Stimulated activated CD4-positive, alpha-beta T cell treated with anti-CD3 and anti-CD28 coated beads, Interleukin-12 subunit alpha, Interleukin-12 subunit beta, amount 100 ng/mL, for 48 hours (primary cell): ENCODE data around the gene C4orf17.
"Not testable (repeated sequence)": the region's sequence is repeated elsewhere in the genome, so short reads cannot be mapped to it uniquely, and the experiment has no call there.

Experiments
- DNase-seq, 3 donors: peaks; one replicate each; pipeline ENCODE4 v3.0.0-alpha.2; 2020; ENCODE audit warnings: low read depth in 2 of 3, low spot score in 1 of 3

The C4orf17 gene

DNA sequence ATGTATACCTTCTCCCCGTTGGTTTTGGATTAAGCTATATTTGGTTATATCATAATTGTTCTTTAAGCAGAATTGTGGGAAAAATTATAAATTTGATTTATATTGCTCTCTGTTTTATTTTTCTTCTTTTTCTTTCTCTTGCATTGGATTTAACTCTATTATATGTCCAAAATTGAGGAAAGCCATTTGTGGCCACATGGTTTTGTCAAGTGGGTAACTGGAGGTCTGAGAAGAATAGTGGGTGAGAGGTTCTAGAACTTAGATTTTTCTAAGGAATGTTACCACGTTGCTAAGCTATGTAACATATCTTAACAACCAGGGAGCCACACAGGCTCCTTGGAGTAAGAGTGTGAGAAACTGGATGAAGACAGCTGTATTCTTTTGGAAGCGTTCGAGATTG, at the start of gene C4orf17:
TSS of gene C4orf17 (plus strand) at position 301 of the 400 bp plus-strand sequence. CDS start 2,061 bp downstream, outside the sequence.
- DNase-seq, result no peak

DNA sequence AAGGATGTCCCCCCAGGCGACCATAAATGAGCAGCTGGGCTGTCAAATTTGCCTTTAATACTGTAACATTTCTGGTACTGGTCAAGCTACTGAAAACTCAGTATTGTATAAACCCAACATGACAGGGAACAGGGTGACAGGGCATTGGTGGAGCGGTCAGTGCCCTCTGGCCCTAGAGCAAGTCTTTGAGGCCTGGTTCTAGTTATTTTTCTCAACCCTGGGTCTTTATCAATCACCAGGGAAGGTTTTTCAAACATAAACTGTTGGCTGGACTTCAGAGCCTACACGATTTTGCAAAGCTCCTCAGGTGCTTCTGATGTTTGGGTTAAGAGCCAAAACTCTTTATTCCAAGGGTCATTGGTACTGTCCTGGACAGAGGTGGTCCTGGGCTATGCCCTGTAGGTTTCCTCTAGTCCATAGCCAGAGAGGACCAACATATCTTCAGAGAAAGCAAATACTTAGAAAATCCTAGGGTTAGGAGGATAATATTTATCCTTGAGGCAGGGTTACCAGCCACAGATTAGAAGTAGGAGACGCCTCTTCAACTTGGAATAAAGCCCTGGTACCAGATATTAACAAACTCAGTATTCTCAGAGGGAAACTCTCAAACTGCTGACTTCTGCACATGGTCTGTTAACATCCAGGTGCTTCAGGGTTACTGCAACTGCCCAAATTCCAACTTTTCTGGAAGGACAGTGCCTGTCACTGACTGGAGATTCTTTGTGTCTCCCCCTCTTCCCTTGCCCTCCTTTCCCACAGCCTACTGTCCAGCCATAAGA, 49.0 kb upstream of the C4orf17 start:
- no peak for DNase-seq

DNA sequence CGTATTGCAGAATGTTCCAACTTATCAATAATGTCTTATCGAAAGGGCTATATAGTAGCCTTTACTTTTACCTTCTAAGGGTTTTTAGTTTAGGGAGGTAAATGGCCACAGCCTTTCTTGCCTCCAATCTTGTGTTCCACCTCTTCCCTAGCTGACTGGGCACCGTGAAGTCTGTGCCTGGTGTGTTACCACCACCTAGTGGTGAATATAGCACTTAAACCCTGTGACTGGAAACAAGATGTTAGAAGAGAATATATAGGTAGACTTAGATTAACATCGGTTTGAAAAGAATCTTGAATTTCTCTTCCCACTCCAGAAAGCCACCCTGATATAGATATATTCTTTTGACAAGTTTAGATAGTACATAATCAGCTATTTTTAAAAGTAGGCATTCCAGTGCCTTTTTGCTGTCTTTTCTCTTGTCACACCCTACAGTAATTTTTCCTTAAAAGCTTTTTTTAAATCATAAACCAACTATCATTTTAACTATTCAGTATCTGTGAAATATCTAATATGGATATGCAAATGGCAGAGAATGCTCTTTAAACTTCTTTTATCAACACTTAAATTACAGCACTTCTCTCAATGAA, 47.9 kb upstream of the C4orf17 start:
- peak; percentile 19 to 34 (median 20) for DNase-seq

DNA sequence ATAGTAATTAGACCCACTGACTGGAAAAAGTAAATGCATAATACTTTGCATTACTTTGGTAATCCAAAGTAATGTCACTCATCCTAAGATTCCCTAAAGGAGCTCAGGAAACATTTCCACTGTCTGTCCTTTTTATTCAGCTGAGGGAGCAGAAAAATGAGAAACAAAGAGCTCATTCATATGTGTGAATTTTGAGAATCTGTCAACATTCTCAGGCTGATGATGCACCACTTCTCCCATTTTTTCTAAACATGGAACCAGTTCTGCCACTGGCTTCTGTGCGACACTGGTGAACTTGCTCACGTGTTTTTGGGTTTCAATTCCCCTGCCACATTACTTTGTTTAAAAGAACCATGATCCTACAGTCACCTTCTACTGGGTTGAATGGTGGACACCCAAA, 47.3 kb upstream of the C4orf17 start:
- no peak for DNase-seq

DNA sequence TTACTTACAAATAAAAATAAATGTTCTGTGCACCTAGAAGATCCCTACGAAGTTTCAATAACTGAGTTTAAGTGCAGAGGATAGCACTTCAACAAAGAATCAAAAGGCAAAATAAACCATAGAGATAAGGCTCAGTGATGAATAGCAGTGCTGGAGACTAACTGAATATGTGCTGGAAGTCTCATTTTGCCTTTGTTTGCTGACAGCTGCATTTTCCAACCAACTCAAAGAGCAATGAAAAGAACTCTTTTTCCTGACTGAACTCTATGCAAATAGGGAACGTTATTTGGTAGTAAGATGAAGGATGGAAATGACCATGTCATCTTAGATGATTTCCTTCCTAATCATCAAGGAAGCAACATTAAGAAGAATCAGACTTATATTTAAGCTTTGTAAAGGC, 42.9 kb upstream of the C4orf17 start:
- DNase-seq, result no peak

DNA sequence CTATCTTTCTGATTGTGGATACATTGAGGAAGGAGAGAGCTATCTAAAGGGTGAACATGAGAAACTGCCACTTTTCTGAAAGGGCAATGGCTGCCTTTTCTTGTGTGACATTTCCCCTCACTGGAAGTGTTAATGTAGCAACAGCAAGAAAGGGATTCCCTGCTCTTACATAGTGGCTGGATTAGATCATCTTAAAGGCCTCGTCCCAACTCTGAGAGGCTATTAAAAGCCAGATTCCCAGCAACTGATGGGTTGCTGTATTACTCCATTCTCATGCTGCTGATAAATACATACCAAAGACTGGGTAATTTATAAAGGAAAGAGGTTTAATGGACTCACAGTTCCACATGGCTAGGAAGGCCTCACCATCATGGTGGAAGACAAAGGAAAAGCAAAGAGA, 41.9 kb upstream of the C4orf17 start:
- no peak for DNase-seq

DNA sequence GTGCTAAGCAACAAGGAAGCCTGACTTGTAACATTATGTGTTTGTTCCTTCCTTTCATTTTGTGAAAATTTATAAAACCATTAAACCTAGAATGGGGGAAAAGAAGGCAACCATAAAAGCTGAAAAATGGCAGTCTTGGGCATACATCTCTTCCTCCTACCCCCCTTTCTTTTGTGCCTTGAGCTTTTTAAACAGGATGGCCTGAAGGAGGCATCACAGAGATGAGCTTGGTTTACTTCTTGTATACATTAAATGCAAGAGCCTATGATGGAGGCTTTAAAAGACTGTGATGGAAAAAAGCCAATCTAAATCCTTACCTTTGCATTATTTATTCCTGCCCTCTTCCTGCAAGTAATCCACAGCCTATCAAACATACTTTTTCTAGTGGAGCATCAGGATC, 39.5 kb upstream of the C4orf17 start:
- DNase-seq, result no peak

DNA sequence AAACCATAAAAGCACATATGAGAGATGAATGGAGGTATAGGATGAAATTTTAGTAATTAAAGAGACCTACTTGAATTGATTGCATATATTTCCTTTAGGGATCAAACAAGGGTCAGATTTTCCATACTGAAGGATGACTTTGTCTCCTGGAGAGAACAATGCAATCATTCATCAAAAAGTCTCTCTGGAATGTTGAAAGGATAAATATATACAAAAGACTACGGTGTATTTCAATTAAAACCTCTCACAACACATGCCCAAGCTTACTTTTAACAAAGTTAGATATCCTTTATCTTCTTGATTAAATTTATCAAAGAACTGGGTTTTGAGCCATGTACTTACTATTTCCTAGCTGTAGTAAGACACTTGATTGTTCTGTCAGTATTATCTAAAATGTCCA, 38.9 kb upstream of the C4orf17 start:
- no peak for DNase-seq

DNA sequence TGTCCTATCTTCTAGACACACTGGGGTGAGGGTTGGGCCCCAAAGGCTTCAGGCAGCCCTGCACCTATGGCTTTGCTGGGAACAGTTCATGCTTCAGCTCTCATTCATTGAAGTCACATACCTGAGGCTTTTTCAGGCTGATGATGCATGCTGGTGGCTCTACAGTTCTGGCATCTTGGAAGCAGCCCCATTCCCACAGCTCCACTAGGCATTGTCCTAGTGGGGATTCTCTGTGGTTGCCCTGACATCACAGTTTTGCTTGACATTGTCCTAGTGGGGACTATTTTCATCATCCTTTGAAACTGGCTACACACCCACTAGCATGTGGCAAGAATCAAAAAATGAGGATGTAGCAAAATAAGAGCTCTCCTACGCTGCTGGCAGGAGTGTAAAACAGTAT, 37.7 kb upstream of the C4orf17 start:
- no peak for DNase-seq

DNA sequence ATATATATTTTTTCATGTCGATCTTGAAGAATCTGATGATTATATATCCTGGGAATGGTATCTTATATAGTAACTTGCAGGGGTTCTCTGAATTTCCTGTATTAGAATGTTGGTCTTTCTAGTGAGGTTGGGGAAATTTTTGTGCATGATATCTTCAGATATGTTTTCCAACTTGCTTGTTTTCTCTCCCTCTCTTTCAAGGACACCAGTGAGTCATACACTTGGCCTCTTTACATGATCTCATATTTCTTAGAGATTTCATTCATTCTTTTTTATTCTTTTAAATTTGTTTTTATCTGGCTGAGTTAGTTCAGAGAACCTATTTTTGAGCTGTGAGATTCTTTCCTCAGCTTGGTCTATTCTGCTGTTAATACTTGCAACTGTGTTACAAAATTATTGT, 27.2 kb upstream of the C4orf17 start:
- no peak for DNase-seq

DNA sequence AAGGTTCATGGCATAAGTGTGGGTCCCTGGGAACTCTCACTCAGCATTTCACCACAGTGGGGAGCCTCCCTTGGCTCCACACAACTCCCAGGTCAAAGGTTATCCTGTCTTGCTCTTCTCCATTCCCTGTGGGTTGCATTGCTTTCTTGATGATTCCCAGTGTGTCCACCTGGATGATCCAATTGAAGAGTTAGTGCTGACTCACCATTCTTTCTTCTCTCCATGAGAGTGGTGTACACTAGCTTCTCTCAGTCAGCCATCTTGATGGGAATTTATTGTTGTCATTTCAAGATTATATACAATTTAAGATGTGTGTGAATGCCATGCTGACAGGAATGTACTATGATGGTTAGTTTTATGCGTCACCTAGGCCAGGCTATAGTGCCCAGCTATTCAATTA, 25.6 kb upstream of the C4orf17 start:
- DNase-seq, result no peak

DNA sequence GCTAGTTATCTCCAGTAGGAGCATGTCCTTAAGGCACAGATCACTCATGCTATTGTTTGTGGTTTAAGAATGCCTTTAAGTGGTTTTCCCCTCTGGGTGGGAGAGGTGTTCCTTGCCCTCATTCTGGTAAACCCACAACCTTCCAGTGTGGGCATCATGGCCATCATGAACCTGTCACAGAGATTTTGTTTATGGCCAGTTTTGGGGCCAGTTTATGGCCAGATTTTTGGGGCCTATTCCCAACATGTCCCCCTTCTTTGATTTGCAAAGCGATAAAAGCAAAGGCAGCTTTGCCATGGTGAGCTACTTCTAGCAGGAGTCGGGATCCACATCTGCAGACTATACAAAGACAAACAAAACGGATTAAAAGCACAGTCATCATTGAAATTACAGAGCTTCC, 24.2 kb upstream of the C4orf17 start:
- not testable (repeated sequence) for DNase-seq

DNA sequence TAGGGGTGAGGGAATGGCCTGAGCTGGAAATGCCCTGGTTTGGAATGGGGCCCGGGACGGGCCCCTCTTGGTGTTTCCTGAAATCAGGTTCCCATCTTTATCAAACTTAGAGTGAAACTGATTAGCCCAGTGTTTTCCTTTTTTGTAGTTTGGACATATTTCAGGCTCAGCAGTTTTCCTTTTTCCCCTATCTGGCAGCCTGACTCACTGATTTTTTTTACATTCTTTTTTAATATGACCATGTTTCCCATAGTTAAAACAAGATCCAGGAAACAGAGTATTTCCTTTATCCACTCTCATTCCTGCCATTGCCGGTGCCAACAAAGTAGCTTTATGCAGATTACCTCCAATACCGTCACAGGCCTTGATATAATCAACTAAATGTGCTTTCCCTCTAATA, 20.5 kb upstream of the C4orf17 start:
- no peak for DNase-seq

DNA sequence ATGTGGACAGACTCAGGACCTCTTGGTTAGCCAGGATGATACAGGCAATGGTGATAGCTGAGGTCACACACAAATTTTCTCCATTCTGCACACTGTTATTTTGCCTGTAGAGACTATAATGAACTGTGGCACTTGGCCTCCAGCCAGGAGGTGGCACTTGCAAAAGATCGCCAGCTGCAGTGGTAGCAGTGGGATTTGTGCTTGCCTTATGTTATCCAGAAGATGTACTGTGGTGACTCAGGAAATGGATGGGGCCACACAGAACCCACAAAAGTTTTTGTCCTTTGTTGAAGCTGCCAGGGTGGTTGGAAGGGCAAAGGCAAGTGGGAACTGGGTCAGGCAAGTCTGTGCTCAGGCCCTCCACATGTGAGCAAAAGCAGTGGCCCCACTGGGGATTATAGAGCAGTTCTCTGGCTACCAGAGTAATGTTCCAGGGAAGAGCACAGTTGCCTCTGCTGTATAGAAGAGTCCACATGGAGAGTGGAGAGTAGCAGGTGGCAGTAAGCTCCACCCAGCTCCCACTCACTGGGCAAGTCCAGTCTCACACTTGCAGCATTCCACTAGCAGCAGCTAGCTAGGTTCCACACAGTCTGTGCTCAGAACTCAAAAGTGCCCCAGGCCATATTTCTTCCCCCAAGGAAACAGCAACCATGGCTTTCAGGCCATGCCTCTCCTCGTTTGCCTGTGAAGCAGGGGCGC, 5.9 kb upstream of the C4orf17 start:
- no peak for DNase-seq

DNA sequence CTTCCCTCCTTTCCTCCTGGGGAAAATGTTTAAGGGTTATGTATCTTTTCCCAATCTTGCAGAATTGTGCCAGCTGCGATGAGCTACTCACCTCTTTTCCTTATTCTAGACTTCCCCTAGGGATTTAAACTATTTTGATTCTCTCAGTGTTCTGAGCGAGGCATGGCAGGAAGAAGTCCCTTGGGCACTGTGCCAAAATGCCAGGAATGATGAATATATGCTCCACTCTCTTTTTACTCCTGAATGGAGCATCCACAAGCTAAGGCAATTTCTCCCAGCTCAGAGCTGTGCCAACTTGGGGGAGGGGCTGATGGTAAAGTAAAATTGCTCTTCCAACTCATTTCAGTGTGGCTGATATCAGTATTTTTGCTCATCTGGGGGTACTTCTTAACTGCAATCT, 4.0 kb upstream of the C4orf17 start:
- DNase-seq, result no peak

DNA sequence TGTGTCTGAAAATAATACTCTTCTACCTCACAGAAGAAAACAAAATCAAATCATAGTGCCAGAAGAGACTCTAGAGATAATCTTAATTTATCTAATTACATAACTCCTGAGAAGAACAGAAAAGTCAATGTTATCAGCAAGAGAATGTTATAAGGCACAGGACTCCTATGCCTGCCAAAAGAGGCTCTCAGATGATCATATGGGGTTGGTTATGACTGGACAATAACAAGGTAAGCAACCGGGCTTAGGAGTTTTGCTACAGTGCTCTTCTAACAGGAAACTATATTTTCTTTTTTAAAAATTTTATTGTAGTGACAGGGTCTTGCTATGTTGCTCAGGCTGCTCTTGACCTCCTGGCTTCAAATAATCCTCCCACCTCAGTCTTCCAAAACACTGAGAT, 3.5 kb upstream of the C4orf17 start:
- DNase-seq, result no peak

DNA sequence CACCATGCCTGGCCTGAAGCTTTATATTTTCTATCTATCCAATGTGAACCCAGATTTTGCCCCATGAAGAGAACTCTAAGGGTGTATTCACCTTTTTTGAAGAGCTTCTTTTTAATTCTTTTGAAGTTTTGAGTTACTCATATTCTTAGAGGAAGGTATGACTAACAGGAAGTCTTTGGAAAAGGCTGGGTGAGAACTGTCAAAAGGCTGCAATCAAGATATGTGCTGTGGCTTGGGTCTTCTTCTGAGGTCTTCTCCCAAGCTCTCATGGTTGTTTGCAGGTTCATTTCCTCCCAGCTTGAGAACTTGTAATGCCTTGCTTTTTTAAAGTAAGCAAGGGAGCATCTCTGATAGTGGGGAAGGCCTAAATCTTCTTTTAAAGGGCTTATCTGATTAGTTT, 3.1 kb upstream of the C4orf17 start:
- DNase-seq, result peak in 1 of 3 donors; percentile 7

DNA sequence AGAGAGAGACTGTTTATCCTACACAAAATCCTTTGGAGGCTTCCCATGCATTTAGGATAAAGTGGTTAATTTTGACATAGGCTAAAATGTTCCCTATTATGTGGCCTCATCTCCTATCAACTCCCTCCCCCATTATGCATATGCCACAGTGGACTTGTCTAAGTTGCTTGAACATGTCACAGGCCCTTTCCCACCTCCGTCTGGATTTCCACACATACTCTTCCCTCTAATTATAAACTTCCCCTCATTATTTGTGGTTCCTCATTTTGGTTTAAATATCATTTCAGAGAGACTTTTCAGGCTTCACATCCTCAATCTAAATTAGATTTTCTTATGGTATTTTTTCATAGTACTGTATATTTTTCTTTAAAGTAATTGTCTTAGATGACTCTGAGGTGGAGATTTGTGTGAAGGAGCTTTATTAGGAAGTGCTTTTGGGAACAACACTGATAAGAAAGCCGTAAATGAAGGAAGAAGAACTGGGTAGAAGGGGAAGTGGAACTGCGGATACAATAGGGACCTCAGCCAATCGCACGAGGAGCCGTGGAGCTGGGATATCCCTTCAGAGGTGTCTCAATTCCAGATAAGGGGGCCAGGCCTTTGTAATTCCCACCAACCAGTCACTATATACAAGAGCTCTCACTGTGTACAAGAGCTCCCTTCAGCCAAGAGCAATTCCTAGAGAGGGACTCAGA, 7.9 kb downstream of the C4orf17 start:
- DNase-seq, result no peak

DNA sequence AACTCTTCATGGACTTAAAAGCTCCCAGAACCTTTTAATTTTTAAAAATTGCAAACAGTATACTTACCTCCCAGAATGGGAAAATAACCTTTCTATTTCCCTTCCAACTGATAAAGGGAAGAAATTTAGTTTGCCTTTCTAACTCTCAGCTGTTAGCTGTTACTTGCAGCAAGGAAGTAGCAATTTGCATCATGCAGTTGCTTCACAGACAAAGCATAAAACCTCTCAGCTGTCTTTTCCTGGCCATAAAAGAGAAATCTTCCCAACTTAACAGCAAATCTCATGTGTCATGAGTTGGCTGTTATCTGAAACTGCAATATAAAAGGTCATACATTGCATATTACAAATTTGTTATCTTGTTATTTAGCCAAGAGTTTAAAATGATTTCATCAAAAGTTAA, 18.4 kb downstream of the C4orf17 start:
- no peak for DNase-seq

DNA sequence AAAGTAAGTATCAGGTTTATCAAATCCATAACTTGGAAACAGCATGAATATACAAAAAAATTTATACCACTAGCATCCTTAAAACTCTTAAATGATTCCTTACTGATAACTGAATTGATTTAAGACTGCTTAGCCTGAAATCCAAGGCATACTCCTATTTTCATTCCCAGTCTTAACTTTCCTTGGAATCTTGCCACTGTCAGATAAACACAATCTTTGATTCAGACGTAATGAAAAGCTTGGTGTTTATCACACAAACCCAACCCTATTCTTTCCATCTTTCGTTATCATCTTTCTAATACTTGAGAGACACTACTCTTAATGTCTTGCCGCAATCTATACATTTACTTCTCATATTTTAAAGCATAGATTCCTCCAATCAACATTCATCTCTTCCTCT, 19.1 kb downstream of the C4orf17 start:
- DNase-seq, result no peak

DNA sequence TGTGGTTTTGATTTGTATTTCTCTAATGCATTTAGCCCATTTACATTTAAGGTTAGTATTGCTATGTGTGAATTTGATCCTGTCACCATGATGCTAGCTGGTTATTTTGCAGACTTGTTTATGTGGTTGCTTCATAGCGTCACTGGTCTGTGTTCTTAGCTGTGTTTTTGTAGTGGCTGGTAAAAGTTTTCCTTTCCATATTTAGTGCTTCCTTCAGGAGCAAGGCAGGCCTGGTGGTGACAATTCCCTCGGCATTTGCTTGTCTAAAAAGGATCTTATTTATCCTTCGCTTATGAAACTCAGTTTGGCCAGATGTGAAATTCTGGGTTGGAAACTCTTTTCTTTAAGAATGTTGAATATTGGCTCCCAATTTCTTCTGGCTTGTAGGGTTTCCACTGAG, 23.9 kb downstream of the C4orf17 start:
- DNase-seq, result not testable (repeated sequence)

DNA sequence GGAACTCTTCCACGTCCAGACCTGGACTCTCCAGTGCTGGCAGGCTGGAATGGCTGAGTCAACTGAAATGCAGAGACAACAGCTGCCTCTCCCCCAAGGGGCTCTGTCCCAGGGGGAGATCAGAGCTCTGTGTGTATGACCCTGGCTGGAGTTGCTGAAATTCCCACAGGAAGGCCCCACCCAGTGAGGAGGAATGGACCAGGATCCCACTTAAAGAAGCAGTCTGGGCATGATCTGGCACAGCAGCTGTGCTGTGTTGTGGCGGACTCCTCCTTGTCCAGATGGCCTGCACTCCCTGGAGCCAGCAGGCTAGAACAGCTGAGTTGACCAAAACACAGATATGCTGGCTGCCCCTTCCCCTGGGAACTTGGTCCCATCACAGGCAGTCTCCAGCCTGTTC, 25.4 kb downstream of the C4orf17 start:
- no peak for DNase-seq
